Measurements from ENCODE around the gene ZNF366. TPM values are rescaled to one million over a fixed set of nuclear protein-coding genes. Genes with fewer than 3 reads are reported as not detected.

Gene ZNF366
- polyA plus RNA-seq, 1 donor (not counting 4 experiments of a cell fraction or from before 2014, with no cell fraction given): not detected

DNA sequence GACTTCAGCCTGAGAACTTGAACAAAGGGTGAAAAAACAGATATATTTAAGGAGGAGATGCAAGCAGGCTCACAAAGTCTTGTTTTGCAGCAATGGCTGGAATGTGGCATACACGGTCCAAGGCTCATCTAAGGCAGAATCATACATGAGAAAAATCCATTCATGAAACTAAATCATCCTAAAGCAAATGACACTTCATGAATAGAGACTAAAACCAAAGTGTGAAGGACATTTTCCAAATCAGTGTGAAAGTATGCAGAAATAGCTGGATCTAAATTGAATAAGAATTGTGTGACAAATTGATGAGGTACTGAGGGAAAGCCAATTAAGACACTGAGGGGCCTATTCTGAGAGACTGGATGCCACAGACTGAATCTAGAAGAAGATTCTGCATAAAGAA is 27.3 kb downstream of the ZNF366 start:
- Histone ChIP-seq H3K4me2 (ENCODE audit: control insufficient read depth, extremely low read depth, insufficient read depth, low read depth, low read length) (no peak overlapping the region), H3K79me2 (ENCODE audit: control insufficient read depth, insufficient read depth, low read length) (no peaks in the 10 kb centered on the region), H3K9me3 (ENCODE audit: control insufficient read depth, low read depth, low read length) (no peaks in the 10 kb centered on the region), H3K27ac (ENCODE audit: control insufficient read depth, insufficient read depth, low read length) (no peak overlapping the region), H4K20me1 (ENCODE audit: control insufficient read depth, extremely low read depth, insufficient read depth, low read length) (no peaks in the 10 kb centered on the region), H3K4me3 (ENCODE audit: control insufficient read depth in 2 of 3, extremely low read depth in 1 of 3, insufficient read depth in 2 of 3, low read depth in 1 of 3, low read length in 3 of 3) (no peak overlapping the region), H3K27me3 (ENCODE audit: control insufficient read depth, extremely low read depth, insufficient read depth, low read length) (no peaks in the 10 kb centered on the region), H3K9me1 (ENCODE audit: control insufficient read depth, extremely low read depth, insufficient read depth, low read length) (no peaks in the 10 kb centered on the region), H3K9ac (ENCODE audit: control insufficient read depth, extremely low read depth, insufficient read depth, low read length) (no peak overlapping the region), H3K36me3 (ENCODE audit: control insufficient read depth in 2 of 2, extremely low read depth in 1 of 2, insufficient read depth in 2 of 2, low read length in 2 of 2) (no peaks in the 10 kb centered on the region), H3K4me1 (ENCODE audit: control insufficient read depth, extremely low read depth, insufficient read depth, low read length) (peaks cover 13% of the 10 kb centered on the region), H2AFZ (ENCODE audit: control insufficient read depth, low read length) (no peak overlapping the region)
- TF ChIP-seq CTCF (optimal IDR thresholded peaks at IDR 0.05 in 1 of 3, IDR thresholded peaks at IDR 0.05 in 1 of 3, conservative IDR thresholded peaks at IDR 0.05 in 1 of 3; ENCODE audit: extremely low read depth in 1 of 3, insufficient read depth in 2 of 3, low read length in 3 of 3): no peak
- no peak for TF ChIP-seq EZH2 (IDR thresholded peaks at IDR 0.05; ENCODE audit: low read length)
- dilution Hi-C loops (cut with MboI; ENCODE audit: extremely low pct_ligation_motif_present, low sequenced_read_pairs): no loop called here
- FAIRE-seq: no peak
- no peak for DNase-seq (ENCODE audit: low read depth, low spot score)

- DNase-seq (ENCODE audit: low read depth, low spot score): no peak
- H3K9ac ChIP-seq (ENCODE audit: control insufficient read depth, extremely low read depth, insufficient read depth, low read length): no peak overlapping the region
- H3K4me3 ChIP-seq (ENCODE audit: control insufficient read depth in 2 of 3, extremely low read depth in 1 of 3, insufficient read depth in 2 of 3, low read depth in 1 of 3, low read length in 3 of 3): no peak overlapping the region
- no peaks in the 10 kb centered on the region for H3K9me3 ChIP-seq (ENCODE audit: control insufficient read depth, low read depth, low read length)
- no peak overlapping the region for H2AFZ ChIP-seq (ENCODE audit: control insufficient read depth, low read length)
- TF ChIP-seq CTCF (optimal IDR thresholded peaks at IDR 0.05 in 1 of 3, IDR thresholded peaks at IDR 0.05 in 1 of 3, conservative IDR thresholded peaks at IDR 0.05 in 1 of 3; ENCODE audit: extremely low read depth in 1 of 3, insufficient read depth in 2 of 3, low read length in 3 of 3): no peak
- TF ChIP-seq EZH2 (IDR thresholded peaks at IDR 0.05; ENCODE audit: low read length): no peak
- peaks cover 13% of the 10 kb centered on the region for H3K4me1 ChIP-seq (ENCODE audit: control insufficient read depth, extremely low read depth, insufficient read depth, low read length)
- no peak for FAIRE-seq
- no peak overlapping the region for H3K27ac ChIP-seq (ENCODE audit: control insufficient read depth, insufficient read depth, low read length)
- H3K36me3 ChIP-seq (ENCODE audit: control insufficient read depth in 2 of 2, extremely low read depth in 1 of 2, insufficient read depth in 2 of 2, low read length in 2 of 2): no peaks in the 10 kb centered on the region
- no peaks in the 10 kb centered on the region for H3K9me1 ChIP-seq (ENCODE audit: control insufficient read depth, extremely low read depth, insufficient read depth, low read length)
- H3K27me3 ChIP-seq (ENCODE audit: control insufficient read depth, extremely low read depth, insufficient read depth, low read length): no peaks in the 10 kb centered on the region
- H3K79me2 ChIP-seq (ENCODE audit: control insufficient read depth, insufficient read depth, low read length): no peaks in the 10 kb centered on the region
- no peak overlapping the region for H3K4me2 ChIP-seq (ENCODE audit: control insufficient read depth, extremely low read depth, insufficient read depth, low read depth, low read length)
- dilution Hi-C loops (cut with MboI; ENCODE audit: extremely low pct_ligation_motif_present, low sequenced_read_pairs): no loop called here
- no peaks in the 10 kb centered on the region for H4K20me1 ChIP-seq (ENCODE audit: control insufficient read depth, extremely low read depth, insufficient read depth, low read length)
Measured at GRCh38 chr5:72478684-72479083, 28.5 kb downstream of the ZNF366 start.

Measured in keratinocyte (primary cell).